CD4-positive, alpha-beta T cell treated with Interleukin-2 at 100 ng/mL for 4 hours (primary cell): ENCODE measurements around the gene TRAPPC5.

Experiments used
- DNase-seq: peaks from one replicate; pipeline ENCODE4 v3.0.0-alpha.2; 2020; ENCODE audit warnings: low spot score

Gene TRAPPC5

GRCh38 chr19:7732045-7732444 is 51.4 kb downstream of the TRAPPC5 start, which contains the start of gene CLEC4G:
Gene CLEC4G (minus strand): TSS chr19:7732110. CDS start chr19:7732102, 8 bp downstream.
- DNase-seq, result no peak

GRCh38 chr19:7733376-7733775 is 52.7 kb downstream of the TRAPPC5 start:
- no peak for DNase-seq

GRCh38 chr19:7734220-7735203 is 53.9 kb downstream of the TRAPPC5 start:
- no peak for DNase-seq

GRCh38 chr19:7736148-7736547 is 55.5 kb downstream of the TRAPPC5 start:
- no peak for DNase-seq

- no peak for DNase-seq
Measured at GRCh38 chr19:7737215-7737614, 56.6 kb downstream of the TRAPPC5 start.
